Activated CD4-positive, alpha-beta T cell treated with anti-CD3 and anti-CD28 coated beads, Interleukin-2, amount 50 U/mL, for 48 hours (primary cell): ENCODE results near the gene PPIB.

Source experiments
- DNase-seq, 2 experiments: peaks; one replicate each; pipeline ENCODE4 v3.0.0-alpha.2; 2020

The PPIB gene

DNA sequence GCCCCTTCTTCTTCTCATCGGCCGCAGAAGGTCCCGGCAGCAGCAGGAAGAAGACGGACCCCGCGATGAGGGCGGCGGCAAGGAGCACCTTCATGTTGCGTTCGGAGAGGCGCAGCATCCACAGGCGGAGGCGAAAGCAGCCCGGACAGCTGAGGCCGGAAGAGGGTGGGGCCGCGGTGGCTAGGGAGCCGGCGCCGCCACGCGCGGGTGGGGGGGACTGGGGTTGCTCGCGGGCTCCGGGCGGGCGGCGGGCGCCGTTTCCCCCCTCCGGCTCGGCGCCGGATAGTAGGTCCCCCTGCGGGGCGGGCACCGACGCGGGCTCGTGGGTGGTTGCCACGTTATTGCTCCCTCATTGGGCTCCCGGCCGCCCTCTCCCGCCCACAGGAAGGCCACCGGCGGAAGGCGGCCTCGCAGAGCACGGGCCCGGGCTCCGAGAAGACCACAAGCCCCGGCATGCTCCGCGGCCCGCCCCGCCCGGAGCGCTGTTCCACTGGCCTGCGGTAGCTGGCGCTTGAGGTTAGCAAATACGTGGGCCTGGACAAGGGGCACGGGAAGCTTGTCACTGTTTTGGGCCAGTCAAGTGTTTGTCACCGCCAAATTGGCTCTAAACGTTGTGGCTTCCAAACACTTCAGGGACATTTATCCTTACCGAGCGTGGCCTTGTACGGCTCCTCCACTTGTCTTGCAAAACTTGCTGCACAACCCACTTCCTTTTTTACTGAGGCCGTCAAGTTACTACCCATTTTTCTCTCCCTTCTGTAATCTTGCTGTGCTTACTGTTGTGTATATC, at the start of gene PPIB:
TSS of gene PPIB (minus strand) at position 154 of the 790 bp plus-strand sequence. CDS start at position 118, 36 bp downstream.
- DNase-seq = peak; percentile 96 to 97

DNA sequence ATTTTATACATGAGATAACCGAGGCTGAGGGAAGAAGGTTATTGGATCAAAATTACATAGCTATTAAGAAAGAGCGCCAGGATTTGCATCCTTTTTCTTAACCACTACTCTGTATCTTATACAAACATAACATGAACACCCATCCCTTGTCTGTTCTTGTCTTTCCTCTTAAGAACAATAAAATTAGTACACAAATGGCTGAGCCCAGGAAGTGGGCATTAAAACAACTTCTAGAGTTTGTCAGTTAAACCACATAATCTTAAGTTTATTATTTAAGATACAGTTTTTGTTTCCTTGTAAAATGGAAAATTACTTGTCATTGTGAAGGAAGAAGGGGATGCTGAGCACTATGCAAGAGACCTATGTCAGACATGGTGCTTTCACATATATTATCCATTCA, 48.9 kb upstream of the PPIB start:
- no peak for DNase-seq

DNA sequence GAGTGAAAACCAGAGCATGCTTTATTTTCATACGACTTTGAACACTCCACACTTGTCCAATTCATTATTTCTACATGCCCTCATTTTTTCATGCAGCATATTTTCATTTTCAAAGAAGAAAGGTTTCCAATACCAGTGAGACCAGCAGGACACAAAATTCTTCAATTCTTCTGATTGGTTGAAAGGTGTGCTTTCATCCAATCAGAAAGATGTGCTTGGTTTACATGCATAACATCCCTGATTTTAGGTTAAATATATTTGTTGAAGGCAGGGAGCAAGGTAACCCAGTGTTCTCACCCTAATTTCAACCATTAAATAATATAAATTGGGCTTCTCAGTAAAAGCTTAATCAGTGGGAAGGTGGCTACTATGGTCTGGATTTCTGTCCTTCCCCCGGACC, 47.5 kb upstream of the PPIB start:
- no peak for DNase-seq

DNA sequence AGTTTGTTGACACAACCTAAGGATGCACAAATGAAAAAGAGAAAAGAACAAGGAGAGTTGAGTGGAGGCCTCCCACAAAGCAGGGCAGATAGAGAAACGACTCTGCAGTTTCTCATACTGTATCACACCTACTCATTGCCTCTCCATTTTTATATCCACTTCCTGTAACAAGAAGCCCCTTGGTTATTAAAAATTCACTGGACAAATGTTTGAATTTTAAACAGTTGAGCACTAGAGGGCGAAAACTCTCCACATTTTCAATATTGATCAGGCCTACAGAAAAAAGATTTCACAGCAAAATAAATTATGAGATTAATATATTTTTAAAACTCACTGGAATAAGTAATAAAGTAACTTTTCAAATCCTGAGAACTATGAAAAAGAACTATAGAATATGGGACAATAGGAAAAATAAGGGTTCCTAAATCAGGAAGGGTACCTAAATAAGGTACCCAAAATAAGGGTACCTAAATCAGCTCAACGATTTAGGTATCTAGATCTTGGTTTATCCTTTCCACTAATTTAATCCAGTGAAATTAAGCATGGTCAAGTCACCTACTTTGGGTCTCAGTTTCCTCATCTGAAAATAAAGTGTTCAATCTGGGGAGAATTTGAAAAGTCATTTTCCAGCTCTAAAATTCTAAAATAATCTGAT, 47.0 kb upstream of the PPIB start:
- DNase-seq = no peak

DNA sequence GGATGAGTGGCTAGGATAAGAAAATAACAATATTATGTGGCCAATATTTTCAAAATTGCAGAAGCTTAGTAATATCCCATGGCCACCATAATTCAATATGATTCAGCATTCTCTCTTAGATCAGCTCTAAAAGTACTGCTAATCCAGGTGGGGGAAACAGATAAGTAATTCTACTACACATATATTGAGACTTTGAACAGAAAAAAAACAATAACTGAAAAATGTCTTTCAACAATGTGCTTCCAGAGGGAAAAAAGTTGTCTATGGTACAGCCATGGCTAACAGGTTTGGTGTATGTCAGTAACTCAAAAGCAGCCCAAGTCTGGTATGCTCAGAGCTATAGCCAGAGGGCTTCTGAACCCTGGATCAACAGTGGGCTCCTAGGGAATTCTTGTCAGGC, 42.4 kb upstream of the PPIB start:
- no peak for DNase-seq

DNA sequence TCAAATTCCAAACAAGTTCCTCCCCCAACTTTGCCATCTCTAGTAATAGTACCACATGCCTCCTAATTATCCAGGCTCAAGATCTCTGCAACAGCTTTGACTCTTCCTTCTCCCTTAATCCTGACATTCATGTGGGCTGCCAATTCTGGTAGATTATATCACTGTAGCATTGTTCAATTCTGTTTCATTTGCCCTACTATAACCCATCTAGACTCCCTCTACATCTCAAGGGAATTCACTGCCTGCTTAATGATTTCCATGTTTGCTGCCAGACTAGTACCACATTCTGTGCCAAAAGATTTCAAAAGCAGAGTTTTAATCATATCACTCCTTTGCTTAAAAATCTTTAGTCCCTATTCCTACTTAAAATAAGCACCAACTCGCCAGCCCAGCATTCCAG, 34.6 kb upstream of the PPIB start:
- DNase-seq = no peak

DNA sequence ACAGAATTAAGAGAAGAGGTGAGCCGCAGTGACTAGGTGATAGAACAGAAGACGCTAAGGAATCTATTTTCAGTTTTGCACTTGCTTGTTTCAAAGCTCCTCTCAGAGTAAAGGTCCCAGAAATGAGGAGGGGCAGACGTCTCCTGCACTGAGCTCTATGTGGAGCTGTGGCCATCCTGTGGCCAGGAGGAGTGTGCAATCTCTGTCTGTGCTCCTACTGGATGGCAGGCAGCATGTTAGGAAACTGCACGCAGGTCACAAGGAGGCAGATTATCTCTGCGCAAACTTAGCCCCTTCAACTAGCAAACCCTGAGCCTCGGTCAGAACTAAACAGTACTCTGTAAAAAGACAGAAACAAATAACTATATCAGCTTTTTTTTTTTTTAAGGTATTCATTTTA, 31.1 kb upstream of the PPIB start:
- DNase-seq = no peak

DNA sequence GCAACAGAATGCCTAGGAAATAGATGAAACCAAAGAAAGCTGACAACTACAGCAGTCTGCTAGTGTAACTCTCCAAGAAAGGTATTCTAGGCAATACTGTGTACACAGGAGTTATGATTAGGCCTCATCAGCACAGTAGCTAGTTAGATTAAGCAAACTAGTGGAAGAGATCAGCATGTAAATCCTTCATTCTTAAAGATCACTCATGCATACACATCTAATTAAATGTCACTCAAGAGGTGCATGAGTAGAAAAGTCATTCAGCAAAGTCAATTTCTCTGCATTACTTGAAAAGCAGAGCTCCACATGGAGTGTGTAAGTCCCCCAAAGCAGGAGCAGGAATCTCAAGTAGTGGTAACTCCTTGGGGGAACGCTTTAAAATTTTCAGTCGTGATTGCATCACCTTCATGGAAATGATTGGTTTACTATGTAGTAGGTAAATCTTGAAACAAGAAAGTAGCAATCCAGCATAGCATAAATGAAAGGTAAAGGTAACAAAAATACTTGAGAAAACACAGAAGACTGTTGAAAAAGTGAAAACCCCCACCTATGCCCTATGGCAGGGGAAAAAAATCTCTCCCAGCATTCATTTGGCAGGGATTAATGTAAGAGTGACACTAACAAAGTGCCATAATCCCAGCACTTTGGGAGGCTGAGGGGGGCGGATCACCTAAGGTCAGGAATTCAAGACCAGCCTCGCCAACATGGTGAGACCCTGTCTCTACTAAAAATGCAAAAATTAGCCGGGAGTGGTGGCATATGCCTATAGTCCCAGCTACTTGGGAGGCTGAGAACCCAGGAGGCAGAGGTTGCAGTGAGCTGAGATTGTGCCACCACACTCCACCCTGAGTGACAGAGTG, 29.4 kb upstream of the PPIB start:
- no peak for DNase-seq

DNA sequence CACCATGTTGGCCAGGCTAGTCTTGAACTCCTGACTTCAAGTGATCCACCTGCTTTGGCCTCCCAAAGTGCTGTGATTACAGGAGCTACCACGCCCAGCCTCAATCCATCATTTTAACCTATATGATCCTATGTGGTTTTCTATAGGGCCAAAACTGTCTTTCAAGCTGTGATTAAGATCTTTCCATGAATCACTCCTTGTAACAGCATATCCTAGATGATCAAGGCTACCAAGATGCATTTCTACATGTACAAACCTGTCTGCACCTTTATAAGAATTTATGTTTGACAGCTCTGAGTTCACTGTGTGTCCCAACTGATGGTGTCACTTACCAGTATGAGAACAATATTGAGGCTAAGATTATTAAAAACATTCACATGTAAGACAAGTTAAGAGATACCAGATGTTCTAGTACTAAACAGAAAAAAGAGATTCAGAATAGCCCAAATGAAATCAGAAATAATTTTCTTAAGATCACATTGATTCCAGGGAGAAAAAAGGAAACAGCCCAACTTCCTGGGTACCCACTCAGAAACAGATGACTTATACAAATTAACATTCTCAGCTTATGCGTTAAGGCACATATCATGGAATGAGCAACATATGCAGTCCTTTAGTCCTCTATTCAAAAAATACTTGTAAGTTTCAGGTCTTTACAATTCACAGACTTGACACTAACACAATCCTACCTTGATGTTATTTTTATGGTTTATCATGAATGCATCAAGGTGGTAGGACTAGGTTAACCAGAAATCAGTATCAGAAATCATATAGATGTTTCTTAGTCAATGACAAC, 24.8 kb upstream of the PPIB start:
- DNase-seq = no peak

DNA sequence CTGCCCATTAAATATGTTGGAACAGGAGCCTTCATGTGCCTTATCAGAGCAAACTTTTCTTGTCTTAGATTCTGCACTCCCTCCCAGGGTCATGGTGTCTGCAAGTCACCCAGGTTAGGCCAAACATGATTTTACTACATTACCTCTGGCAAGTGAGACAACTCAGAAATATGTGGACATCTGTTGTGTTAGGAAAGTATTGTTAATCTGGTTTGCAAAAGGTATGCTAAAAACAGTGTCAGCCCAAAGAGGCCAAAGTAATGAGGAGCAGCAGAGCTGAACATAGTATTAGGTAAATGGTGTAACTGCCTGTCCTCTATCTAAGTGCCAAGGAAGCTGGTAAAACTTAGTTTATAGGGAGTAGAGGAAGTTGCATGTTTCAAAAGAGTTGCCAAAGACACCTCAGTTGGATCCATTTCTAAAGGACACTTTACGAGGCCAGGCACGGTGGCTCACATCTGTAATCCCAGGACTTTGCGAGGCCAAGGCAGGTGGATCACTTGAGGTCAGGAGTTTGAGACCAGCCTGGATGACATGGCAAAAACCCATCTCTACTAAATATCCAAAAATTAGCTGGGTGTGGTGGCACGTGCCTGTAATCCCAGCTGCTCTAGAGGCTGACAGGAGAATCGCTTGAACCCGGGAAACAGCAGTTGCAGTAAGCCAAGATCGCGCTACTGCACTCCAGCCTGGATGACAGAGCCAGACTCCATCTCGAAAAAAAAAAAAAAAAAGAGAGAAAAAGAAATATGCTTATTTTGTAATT, 22.5 kb upstream of the PPIB start:
- DNase-seq = no peak

DNA sequence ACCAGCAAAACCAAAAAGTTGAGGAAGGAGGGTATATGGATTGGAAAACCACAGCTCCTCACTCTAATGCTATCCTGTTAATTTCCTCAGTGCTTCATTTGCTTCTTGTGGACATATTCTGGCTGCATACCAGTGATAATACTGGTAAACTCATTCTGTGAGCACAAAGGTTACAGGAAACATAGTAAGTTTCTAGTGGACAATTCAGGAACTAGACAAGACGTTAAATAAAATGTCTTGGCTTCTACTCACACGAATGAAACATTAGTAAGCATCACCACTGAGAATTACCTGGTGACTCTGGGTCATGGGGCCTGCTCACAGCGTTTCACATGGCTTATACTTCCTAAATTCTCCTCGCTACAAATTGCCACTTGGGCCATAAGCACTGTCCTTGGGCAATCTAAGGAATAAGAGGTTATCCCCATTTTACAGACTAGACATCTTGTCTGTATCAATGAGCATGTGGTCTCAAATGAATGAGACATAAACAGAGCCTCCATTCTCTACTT, 20.1 kb upstream of the PPIB start:
- no peak for DNase-seq

DNA sequence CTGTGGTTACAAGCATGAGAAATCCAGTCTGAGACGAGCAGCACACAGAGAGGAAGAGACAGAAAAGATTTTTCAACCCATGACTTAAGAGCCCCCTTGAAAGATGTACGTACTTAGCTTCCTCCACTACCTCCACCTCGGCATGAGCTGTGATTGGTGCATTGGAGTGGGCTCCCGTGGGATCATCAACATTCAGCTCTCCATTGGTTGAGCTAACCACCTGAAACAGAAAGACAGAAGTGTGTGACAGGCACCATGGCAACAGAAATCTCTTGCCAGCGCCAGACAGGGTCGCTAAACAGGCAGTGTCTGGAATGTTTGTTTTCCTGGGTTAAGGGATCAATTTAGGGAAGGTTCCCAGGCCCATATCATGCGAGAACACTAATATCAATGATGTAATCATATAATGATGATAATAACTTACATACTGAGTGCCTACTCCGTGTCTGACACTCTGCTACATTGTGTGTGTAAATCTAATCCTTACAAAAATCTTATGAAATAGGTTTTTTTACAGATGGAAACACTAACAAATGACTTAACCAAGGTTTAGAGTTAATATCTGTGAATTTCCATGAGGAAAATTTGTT, 17.5 kb upstream of the PPIB start:
- no peak for DNase-seq

DNA sequence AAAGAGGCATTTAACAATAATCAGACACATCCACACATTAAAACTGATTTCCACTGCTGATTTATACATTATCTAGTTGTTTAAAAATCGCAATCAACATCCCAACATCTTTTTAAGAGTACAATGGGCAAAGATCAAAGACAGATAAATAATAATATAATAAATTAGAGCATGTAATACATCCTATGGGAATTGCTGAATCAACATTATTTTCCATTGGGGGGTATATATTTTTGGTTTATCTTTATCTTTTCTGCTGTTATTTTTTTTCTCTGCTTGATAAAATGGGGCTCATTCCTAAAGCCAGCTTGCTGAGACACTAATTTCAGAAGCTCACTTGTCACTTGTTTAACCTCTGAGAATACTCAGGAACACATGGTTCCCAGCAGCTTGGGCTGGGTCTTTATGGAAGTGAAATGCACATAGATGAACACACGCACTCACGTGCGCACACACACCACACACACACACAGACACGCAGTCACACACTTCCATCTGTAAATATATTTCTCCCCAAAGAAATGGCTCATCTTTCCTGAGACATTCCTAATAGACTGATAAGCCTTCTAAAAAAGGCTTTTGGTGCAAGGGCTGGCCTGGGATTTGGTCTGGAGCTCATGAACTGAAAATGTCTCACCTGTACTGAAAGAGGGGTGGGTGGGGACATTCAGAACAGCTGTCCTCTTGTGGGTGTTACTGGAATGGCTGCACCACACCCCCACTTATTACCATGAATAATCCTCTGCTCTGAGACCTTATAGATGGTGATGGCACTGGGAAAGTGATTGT, 3.5 kb upstream of the PPIB start:
- no peak for DNase-seq

DNA sequence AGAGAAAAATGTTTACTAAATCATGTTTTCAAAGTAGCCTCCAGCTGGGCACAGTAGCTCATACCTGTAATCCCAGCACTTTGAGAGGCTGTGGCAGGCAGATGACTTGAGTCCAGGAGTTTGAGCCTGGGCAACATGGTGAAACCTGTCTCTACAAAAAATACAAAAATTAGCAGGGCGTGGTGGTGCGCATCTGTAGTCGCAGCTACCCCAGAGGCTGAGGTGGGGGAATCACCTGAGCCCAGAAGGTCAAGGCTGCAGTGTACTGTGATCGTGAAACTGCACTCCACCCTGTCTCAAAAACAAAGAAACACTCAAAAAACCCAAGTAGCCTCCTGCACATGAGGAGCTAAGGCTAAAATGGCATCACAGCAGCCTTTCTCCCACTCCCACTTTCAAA, 1.6 kb upstream of the PPIB start:
- DNase-seq = no peak

DNA sequence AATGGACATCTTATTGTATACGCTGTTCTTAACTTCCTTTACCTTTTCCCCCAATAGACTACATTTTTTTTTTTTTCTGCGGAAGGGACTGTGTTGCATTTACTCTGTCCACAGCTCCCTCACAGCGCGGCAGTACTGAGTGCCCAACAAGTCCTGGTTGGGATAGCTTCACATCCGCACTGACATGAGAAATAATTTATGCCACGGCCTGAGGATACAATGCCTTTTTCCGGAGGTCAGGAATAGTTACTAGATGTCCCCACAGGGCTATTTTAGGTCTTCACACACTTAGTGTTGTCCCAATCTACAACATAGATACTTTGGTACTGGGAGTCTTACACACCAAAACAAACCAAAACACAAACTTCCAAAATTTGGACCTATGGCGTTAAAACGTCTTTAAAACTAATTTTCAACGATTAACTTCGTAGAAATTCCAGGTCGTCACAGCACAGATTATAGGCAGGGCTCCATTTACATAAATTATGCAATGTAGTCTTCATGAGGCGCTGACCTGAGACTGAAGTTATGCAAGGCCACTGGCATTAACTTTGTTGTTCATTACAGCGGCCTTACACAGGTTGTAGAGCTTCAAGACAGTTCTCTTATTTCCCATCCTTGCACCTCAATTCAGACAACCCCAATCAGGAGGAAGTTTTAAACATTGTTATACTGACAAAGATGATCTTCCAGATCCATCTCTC, 989 bp upstream of the PPIB start:
- DNase-seq = peak in 1 of 2 experiments; percentile 24

DNA sequence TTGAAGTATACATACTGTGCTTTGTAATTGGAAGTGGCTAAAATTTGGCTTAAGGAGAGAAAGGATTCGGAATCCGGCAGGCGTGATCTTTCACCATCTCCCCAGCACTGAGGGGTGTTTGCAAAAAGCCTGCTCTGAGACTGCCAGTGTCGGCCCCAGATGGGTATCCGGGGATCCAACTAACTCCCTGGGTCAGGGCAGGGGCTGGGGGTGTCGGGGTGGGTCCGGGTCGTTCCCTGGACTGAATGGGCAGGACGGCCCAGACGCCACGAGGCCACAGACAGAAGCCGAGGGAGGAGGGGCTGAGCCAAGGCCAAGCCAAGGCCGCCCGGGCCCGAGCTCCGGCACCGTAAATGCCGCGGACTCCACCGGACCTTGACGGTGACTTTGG, 349 bp downstream of the PPIB start:
- DNase-seq = no peak

DNA sequence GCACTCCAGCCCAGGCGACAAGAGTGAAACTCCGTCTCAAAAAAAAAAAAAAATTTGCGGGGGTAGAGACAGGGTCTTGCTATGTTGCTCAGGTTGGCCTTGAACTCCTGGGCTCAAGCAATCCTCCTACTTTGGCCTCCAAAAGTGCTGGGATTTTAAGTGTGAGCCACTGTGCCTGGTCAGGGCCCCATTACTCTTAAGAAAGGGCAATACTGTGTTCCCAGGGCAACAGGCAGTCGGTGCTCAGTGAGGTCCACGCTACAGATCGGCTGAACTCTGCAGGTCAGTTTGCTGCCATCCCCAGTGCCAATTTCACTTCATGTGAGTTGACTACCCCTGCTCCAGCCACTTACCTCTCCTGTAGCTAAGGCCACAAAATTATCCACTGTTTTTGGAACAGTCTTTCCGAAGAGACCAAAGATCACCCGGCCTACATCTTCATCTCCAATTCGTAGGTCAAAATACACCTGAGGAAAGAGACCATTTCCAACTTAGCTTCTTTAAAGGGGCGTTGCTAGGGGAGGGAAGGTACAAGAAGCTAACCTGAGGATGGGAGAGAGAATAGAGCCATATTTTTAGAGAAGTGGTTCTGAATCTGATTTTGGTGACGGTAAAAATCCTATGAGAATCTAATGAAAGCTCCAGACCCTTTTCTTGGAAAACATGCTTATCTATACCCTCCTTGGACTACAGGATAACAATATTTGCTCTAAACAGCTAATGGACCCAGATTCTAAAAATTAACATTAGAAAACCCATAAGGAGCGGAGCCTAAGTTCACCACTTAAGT, 939 bp downstream of the PPIB start:
- DNase-seq = no peak

DNA sequence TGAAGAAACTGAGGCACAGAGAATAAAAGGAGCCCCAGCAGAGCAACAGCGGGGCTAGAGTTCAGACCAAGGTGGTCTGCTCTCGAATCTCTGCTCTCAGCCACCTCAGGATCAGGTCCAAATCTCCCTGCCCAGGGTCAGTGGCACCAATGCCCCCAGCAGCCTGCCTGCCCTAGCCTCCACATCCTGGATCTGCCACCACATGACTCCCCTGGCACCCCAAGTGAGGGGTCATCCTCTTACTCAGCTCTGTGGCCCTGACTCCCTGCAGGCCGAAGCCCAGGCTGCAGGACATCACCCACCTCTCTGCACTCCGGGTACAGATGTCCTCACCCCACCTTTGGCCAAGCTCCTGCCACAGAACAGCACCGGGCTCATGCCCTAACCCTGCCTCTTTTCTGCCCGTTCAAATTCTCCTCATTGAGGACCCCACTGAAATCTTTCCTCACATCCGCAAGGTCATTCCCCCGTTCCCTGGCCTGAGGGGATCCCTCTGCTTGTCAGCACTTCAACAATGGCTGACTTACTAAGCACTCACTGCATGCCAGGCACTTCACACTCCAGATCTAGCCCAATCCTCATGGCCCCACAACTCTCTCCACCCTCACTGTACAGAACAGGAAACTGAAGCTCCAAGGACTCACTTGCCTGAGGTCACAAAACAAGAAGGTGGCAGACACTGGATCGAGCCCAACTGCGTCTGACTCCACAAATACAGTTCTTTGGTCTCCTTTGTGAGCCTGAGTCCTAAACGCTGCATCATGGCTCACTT, 4.3 kb downstream of the PPIB start:
- no peak for DNase-seq
